Effector CD8-positive, alpha-beta T cell (primary cell): ENCODE measurements around the gene RRAS2.
"Not testable (repeated sequence)": the region's sequence is repeated elsewhere in the genome, so short reads cannot be mapped to it uniquely, and the experiment has no call there.

Experiments used
- DNase-seq: peaks from one replicate; lab custom pipeline; 2025; lab: John Stamatoyannopoulos, UW

The RRAS2 gene

DNA sequence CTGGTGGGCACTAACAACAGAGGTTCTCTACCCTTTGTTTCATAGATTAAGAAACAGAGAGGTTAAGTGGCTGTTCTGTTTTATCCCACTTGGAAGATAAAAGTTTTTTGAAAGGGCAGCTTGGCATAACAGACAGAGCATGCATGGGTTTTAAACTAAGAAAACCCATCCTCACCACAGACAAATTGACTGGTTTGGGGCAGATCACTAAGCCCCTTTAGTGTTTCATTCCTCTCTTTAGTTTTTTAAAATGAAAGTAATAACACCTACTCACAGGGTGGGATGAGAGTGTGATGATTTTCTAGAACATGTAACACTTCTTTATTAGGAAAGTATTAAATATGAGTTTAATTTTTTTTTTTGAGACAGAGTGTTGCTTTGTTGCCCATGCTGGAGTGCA lies 12.3 kb upstream of the RRAS2 start:
- no peak for DNase-seq

DNA sequence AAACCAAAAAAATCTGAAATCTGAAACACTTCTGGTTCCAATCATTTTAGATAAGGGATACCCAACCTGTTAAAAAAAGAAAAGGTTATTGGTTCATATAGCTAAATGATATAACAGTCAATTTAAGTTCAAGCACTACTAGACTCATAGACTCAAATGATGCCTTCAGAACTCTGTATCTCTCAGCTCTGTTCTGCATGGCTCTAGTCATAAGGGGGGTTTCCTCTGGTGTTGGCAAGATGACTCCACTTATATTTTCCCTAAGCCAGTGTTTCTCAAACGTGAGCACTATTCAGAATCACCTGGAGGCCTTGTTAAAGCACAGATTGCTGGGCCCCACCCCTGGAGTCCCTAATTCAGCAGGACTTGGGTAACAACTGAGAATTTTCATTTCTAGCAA lies 11.5 kb upstream of the RRAS2 start:
- no peak for DNase-seq

DNA sequence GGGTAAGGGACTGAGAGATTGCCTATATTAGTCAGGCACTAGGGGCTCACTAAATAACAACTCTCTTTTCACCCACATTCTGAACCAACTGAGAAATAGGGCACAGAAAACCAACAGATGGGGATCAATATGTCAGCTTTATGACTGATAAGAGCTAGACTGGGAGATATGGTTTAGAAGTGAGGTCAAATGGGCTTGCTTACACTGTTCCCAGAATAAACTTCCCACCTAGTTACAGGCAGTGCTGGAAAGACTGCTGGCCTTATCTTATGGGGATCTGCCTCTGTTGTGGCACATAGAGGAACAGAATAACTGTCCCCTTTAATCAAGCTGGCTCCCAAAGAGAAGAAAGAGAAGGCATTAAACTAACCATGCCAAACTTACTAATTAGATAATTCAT lies 10.6 kb upstream of the RRAS2 start:
- no peak for DNase-seq

DNA sequence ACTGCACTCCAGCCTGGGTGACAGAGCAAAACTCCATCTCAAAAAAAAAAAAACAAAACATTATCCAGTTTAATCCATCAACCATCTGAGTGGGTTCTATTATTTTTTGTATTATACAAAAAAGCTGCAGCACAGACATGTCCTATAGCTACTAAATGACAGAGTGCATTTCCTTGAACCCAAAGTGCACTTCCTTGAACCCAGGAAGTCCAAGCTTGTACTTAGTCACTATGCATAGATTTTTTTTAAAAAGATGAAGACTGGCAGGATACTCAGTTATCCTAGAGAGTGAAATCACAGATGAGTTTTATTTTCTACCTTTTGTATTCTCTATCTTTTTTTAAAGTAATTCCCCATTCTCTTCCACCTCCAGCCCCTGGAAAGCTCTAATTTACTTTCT lies 8.0 kb upstream of the RRAS2 start:
- DNase-seq, result no peak

DNA sequence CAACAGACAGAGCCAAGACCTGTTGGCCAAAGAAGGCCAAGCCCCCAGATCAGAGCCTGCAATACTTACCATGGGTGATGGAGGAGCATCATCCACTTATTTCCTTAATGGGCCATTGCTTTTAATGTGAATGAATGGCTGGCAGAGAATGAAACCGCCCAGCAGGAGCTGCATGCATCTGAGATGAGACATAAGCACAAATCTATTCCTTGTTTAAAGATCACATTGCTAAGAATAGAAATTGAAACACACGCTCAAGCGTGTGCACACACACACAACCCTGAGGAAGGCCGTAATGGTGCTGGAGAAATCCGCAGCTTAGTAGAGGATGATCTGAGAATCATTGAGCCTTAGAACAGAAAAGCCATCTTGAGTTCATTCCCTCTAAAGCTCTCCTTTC lies 5.3 kb upstream of the RRAS2 start:
- DNase-seq, result no peak

DNA sequence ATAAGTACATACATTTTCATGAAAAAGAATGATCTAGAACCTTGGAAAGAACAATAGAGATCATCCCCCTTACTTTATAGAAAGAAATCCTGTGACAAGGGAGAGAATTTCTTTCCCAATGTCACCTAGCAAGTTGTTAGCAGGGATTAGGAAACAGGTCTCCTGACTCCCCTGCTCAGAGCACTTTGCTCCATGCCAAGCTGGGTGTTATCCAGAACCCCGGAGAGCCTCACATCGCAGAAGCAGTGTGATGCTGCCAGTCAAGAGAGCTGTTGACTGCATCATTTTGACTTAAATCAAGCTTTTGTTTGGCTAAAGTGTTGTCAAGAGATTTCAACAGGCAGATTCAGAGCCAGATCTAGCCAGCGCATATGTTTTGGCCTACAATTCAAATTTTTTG lies 3.6 kb upstream of the RRAS2 start:
- no peak for DNase-seq

DNA sequence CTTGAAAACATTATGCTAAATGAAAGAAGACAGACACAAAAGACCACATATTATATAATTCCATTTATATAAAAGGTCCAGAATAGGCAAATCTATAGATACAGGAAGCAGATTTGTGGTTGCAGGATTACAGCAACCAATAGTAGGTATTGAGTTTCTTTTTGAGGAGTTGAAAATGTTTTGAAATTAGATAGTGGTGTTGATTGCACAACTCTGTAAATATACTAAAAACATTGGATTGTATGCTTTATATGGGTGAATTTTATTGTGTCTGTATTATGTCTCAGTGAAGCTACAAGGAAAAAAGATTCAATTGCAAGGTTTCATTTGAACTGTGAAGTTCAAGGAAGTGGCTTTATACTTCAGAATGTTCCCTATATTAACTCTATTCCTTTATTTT lies 3.0 kb upstream of the RRAS2 start:
- DNase-seq, result no peak

DNA sequence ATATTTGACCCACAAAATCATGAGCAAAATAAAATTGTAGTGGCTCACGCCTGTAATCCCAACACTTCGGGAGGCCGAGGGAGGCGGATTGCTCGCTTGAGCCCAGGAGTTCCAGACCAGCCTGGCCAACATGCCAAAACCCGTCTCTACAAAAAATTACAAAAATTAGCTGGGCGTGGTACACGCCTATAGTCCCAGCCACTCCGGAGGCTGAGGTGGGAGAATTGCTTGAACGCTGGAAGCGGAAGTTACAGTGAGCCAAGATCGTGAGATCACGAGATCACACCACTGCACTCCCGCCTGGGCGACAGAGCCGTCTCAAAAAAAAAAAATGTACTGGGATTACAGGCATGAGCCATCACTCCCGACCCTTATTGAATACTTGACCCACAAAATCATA lies 2.0 kb upstream of the RRAS2 start:
- no peak for DNase-seq

DNA sequence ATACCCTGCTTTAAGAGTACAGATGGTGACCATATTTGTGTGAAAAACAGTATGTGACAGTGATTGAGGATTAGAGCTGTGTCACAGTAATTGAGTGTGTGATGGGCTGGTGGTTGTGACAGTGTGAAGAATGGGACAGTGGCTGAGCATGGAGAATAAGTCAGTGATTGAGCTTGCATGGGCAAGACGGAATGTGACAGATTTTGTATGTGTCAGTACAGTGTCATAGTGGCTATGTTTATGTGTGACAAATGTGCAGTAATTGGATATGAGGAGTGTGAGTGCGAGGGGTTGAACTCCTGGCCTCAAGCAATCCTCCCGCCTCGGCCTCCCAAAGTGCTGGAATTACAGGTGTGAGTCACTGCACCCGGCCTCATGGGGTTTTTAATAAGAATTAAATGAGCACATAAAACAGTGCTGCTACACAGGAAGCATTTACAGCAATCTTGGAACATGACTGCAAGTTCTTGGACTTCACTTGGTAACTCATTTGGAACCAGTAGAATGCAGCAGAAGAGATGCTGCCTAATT lies 583 bp upstream of the RRAS2 start:
- DNase-seq, result no peak

DNA sequence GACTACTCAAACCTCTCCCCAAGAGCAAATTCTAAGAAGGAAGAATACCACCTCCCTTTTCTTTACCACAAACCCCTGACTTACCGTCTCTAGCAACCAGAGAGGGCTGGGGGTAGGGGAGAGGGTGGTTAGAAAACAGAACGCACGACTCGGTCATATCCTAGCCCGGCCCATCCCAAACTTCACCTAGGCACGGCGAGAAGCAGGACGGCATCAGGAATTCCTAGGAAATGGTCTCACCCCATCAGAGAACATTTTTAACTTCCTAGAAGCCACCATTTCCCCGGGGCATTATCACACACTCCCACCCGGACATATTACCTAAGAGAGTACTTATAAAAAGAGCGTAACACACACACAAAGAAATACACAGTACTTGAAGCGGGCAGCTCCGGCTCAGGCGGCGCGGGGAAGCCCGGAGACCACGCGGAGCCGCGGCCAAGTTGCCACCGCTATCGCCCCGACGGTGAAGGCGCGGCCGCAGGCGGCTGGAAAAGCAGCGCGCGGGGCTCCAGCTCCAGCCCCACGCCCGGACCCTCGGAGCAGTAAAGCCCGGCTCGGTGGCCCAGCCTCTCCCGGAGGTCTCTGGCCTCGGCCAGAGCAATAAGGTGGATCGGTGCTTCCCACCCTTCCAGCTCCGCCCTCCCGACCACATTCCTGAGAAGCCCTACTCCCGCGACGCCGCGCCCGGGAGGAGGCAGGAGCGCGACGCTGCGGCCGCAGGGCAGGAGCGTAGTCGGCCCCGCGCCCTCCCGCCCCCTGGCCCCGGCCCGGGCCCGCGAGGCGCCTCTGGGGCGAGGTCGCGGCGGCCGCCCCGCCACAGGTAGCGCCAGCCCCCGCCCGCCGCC lies 878 bp downstream of the RRAS2 start:
- DNase-seq, result no peak

DNA sequence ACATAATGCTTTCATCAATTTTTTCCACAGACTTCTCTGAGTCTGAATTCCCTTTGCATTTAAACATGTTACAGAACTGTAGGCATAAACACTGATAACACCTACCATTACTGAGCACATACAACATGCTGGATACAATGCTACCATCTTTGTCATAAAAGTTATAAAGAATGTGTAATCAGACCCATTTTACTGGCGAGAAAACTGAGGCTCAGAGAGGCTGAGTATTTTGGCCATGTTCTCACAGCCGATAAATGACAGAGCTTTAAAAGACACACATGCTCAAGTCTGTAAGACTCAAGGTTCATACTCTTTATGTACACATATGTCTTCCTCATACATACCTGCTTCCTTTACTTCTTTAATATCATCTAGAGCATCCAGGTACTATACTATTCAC lies 2.6 kb downstream of the RRAS2 start:
- DNase-seq, result no peak

DNA sequence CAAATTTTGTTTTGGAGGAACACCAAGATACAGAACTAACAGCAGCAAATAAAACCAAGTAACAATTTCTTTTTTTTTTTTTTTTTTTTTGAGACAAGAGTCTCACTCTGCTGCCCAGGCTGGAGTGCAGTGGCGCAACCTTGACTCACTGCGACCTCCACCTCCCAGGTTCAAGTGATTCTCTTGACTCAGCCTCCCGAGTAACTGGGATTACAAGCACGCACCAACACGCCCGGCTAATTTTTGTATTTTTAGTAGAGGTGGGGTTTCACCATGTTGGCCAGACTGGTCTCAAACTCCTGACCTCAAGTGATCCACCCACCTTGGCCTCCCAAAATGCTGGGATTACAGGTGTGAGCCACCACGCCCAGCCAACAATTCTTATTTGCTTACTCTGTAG lies 4.4 kb downstream of the RRAS2 start:
- DNase-seq, result not testable (repeated sequence)

DNA sequence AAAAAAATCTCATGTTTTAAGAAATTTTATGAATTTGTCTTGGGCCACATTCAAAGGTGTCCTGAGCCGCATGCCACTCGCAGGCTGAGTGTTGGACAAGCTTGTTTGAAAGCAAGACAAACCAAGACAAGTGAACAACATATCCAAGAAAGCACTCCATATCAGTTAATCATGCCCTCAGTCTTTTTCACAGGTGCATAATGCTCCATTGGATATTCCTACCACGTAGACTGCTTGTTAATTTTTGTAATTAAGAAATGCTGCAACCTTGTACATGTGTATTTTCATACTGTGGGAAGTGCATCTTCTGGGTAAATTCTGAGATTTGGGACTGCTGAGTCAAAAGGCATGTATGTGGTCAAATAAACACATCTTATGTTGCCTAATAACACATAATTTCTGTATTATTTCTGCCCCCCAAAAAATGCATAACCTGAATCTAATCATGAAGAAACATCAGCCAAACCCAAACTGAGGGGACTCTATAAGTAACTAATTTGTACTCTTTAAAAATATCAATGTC lies 8.2 kb downstream of the RRAS2 start:
- no peak for DNase-seq

DNA sequence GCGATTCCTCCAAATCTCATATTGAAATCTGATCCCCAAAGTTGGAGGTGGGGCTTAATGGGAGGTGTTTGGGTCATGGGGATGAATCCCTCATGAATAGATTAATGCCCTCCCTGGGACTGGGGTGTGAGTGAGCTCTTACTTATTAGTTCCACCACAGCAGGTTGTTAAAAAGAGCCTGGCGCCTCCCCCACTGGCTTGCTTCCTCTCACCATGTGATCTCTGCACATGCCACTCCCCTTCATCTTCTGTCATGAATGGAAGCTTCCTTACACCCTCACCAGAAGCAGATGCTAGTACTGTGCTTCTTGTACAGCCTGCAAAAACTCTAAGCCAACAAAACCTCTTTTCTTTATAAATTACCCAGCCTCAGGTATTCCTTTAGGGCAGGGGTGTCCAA lies 8.8 kb downstream of the RRAS2 start:
- no peak for DNase-seq

DNA sequence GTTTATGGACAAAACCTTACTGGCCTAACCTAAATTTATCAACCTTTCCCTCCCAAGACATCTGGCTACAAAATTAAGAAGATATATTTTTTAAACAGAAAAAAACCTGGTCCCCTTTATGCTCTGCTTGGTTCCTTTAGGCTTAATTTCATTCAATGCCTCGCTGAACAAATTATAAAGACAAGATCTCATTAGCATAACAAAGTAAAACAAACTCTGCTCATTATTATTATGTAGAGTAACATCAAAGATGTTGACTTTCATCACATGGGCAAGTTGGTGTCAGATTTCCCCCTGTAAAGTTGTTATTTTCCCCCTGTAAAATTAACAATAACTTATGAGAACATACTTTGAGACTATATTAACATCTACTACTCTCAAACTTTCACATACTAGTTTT lies 11.0 kb downstream of the RRAS2 start:
- DNase-seq, result no peak

DNA sequence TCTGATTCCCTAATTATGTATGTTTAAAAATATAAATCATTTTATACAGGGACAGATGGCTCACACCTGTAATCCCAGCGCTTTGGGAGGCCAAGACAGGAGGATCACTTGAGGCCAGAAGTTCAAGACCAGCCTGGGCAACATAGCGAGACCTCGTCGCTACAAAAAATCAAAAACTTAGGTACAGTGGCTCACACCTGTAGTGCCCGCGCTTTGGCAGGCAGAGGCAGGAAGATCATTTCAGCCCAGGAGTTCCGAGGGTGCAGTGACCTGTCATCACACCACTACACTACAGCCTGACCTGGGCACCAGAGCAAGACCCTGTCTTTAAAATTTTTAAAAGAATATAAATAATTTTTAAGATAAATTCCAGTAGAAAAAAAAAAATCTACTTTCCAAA lies 11.5 kb downstream of the RRAS2 start:
- DNase-seq, result no peak

DNA sequence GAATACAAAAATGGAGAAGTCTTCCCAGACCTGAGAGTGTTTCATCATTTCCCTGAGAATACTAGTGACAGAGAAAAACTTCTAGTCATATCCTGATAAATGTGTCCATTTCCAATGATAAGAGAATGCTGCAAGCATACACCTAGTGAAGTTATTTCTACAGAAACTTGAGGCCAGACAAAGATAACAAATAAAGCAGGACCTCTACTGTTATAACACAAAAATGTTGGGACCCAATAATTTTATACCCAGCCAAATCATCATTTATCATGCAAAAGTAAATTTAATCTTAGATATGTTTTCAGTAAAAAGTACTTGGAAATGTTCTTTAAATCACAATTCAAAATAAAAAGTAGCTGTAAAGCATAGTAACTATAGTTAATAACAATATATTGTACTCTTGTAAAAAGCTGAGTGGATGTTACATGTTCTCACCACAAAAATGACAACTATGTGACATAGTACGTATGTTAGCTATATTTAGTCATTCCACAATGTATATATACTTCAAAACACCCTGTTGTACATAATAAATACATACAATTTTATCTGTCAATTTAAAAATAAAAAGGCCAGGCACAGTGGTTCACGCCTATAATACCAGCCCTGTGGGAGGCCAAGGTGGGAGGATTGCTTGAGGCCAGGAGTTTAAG lies 12.6 kb downstream of the RRAS2 start:
- DNase-seq, result no peak

DNA sequence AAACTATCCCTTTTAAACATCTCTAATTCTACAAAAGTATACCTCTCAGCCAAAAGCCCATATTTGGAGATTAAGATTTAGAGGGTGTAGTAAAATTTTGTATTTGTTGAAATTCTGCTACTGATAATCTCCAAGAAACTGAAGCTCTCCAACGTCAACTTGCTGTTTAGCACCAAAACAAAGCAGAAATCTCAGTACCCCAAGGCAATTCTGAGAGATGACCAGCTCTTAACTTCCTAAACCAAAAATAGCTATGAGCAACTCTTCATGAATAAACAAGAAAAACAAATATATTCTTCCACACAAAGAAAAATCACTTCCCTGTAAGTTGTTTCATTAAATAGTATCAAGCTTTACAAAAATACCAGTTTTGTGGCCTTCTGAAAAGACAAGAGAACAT lies 13.3 kb downstream of the RRAS2 start:
- no peak for DNase-seq

DNA sequence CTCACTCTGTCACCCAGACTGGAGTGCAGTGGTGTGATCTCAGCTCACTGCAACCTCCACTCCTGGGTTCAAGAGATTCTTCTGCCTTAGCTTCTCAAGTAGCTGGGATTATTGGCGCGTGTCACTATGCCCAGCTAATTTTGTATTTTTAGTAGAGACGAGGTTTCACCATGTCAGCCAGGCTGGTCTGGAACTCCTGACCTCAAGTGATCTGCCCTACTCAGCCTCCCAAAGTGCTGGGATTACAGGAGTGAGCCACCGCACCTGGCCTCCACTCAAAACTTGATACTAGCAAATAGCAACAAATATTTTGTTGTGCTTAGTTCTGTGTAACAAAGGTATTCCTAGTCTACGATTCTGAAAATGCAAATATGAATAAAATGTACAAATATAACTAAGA lies 14.0 kb downstream of the RRAS2 start:
- DNase-seq, result not testable (repeated sequence)

DNA sequence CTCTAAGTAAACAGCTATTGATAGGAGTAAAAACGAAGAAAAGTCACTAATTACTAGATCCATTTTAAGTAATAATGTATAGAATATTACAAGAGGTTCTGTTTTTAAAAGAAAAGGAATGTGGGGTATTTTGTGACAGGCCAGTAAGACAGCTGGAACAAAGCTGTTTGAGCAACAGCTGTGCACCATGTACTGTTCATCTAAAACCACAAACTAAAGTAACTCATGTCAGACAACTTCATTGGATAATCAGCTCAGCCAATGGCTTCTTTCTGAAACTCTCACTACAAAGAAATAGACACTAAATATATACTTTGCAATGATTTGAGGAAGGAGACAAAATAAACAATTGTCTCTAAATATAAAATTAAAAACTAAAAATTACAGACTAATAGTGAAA lies 16.1 kb downstream of the RRAS2 start:
- no peak for DNase-seq

DNA sequence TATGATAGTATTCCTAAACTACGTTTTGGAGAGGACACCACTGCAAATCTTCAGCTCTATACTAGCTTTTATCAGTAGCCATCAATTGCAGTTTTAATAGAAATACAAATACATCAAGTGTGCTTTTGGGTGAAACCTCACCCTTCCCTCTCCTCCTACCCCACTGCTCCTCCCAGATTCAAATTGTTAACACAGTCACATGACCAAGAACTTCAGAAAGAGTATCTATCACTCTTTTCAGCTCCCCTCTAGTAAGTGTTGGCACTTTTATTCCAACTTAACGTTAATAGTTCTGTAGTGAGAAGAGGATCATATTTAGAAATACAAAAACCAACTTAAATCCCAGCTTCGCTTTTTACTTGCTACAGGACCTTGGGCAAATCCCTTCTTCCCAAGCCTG lies 17.0 kb downstream of the RRAS2 start:
- DNase-seq, result no peak

DNA sequence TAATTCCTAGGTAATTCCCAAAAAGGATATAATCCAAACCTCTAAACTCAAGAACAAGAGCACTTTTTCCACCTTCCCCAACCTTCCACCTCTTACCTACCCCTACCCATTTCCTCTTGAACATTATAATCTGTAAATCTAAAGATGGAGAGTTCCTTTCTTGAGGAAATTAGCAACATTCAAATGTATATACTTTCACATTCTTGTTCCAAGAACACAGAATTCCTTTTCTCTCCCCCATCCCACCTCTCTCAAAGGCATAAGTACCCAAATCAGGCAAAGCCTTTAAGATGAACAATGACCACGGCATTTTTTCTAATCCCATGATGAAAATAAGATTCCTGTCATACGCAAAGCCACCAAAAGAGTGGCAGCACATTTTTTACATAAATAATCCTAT lies 18.3 kb downstream of the RRAS2 start:
- no peak for DNase-seq

DNA sequence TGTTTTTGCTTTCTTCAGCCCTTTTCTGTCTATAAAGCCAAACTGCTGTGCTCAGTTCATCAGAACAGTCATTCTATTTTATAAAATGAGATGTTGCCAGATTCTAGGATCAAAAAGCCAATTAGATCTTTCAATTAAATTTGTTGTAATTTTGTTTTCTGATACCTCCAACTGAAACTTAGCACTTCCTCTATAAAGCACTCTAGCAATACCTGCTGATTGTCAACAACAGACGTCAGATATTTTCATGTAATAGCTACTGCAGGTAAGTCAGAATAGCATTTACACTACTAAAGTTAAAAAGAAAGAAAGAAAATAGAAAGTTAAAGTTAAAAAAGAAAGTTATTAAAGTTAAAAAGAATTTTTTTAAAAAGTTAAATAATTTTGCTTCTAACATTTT lies 19.6 kb downstream of the RRAS2 start:
- no peak for DNase-seq
